GM18511 (cell line): ENCODE measurements around the gene INHBA.

Experiments used
- ATAC-seq: cut with Tn5 transposase; IDR thresholded peaks from one replicate; pipeline ENCODE4 v1.9.1; 2021; ENCODE audit warnings: mild to moderate bottlenecking, moderate library complexity; ENCODE audit not compliant: unreplicated experiment

Gene INHBA

DNA sequence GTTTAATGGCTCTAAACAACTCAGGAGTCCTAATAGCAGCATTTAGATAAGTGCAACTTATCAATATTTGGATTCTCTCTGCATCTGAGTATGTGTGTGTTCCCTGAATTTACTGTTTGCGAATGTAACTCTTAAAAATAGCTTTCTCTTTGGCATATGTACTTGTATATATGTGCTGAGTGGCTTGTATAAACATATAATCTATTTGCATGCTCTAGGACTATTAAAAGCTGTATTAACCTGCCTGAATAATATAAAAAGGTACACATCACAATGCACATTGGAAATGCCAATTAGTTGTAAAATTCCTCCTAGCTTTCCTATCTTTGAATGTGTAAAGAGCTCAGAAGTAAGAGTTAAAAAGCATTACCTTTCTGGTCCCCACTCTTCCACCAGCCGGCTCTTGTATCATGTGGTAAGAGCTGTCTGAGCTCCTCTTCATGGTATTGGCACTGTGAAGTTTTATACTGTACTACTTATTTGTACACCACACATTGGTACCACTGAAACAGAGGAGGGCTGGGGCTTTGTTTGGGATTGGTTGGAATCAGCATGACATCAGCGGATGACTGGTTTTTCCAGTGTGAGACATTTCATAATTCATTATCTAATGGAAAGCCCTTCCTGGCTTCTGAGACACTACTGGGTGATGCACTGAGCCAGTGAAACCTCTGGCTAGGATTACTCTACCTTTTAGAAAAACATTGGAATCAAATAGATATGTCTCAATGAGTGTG is at the start of gene INHBA:
INHBA (minus strand) TSS at position 456 of the 737 bp plus-strand sequence. CDS start 2,716 bp downstream, outside the sequence.
- ATAC-seq = no peak

DNA sequence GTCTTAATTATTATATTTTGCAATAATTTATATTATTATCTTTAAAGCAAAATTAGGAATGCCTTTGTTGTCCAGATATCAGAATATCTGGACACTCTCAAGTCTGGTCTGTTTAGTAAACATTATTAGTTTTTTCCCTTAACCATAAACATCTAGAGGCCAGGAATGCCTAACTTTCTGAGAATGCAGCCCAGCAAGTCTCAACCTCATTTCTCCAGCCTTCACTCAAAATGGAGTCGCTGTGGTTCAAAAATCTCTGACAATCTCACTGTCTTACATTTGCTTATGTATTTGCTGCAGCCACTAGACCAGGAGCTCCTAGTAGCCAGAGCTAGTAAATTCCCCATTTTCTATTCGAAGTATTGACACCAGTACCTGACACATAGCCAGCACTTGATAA is 49.7 kb upstream of the INHBA start:
- no peak for ATAC-seq

GRCh38 chr7:41750661-41751540 is 48.0 kb upstream of the INHBA start:
- no peak for ATAC-seq

GRCh38 chr7:41747961-41748360 is 45.1 kb upstream of the INHBA start:
- ATAC-seq = no peak

- ATAC-seq = no peak
These were observed 42.6 kb upstream of the INHBA start for GRCh38 chr7:41745451-41745850.

DNA sequence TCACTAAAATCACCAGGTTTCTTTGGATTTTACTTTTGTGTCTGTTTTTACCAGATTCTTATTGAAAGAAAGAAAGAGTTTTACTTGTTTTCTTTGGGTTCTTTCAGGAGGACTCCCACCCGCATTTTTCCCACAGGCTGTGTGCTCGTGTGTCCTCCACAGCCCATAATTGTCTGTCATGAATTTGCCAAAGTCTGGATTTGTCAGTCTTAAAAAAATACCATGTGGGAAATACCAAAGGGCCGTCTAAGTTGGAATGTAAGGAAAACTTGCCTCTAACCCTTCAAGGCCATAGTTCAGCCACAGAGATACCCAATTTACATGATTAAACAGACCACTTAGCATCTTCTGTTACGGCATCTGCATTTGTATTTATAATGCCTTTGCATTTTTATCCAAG is 41.3 kb upstream of the INHBA start:
- ATAC-seq = no peak

- no peak for ATAC-seq
These were observed 39.6 kb upstream of the INHBA start for GRCh38 chr7:41742401-41743020.

- ATAC-seq = no peak
These were observed 35.9 kb upstream of the INHBA start for GRCh38 chr7:41738806-41739205.

DNA sequence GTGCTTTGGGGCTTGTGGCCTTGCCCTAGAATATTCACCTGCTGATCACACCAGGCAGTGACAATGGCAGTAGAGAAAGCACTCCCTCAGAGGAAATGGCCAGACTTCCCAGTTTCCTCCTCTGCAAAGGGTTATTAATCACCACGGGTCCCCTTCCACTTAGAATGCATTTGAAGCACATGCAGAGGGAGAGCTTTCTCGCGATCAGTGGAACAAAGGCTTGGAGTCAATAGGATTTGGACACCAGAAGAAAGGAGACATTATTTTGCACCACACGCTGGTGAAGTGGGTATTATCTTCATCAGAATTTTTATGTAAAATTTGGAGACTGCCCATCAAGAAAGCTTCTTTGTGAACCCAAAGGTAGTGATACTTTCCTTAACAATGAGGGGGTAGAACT is 35.4 kb upstream of the INHBA start:
- no peak for ATAC-seq

GRCh38 chr7:41735206-41735605 is 32.3 kb upstream of the INHBA start:
- no peak for ATAC-seq

GRCh38 chr7:41732843-41733306 is 30.0 kb upstream of the INHBA start:
- ATAC-seq = no peak

DNA sequence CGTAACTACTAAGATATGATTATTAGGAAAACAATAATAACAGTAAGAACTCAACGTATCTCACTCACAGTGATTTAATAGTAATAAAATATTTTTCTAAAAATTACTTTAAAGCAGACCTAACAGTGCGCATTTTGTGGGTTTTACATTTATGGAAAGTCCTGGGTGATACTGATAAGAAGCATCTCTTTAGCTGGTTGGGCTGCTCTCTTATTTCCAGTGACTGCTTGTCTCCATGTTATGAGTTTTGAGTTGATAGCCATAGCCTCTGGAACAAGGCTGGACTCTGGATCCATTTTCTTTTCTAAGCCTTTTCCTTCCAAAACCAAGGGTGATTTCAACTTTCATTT is 29.5 kb upstream of the INHBA start:
- peak; percentile 12 for ATAC-seq

DNA sequence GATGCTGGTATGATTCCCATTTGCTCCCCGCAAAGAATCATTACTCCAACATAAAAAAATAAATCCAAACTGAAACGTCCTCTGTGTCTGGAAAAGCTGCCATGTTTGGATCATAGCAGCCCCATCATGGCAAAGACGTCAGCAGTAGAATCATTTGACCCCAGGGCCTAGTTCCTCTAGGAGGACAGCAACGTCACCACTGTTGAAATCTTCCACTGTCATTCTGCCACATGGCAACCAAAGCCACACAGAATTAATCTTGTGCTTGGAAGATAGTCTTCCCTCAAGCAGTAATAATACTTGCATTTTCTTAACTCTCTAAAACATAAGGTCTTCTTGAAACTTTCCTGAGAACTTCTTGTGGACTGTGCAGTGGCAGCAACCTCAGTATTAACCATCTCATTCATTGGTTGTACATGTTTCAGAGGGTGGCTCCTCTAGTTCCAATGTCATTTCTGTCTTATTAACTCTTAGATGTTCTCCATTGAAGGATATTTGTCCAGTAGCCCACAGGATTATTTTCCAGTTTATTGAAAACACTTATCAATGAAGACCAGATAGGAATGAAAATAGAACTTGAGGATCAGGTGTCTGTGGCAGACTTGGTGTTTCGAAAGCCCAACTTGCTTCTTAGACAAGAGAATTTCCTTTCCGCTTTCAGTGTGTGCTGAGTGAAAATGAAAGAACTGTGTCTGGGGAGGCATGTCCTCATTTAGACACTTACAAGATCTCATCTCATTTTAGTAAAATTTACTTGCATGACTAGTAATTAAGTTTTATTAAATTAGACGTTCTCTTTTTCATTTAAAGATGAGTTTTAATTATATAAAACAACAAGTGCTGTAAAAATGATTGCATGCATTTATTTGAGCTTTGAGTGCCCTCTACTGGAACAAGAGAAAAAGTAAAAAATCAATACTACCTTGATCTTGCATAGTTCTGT is 28.9 kb upstream of the INHBA start:
- ATAC-seq = peak; percentile 99

- no peak for ATAC-seq
These were observed 27.8 kb upstream of the INHBA start for GRCh38 chr7:41730668-41731067.

DNA sequence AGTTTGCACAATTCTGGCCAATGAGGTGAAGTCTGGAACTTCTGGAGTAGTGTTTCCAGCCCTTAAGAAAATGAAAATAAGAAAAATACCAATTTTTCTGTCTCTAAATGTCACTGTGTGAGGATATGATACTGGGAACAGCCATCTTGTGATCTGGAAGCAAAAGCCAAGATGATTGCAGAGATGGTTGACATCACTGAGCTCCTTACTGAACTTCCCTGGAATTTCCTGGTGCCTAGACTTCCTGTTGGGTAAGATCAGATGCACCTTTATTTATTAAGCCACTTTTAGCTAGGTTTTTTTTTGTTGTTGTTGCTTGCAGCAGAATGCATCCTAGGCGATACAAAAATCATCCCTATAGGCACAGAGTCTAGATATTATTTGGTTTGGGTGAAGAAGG is 27.3 kb upstream of the INHBA start:
- no peak for ATAC-seq

- ATAC-seq = no peak
These were observed 26.2 kb upstream of the INHBA start for GRCh38 chr7:41729059-41729458.

- no peak for ATAC-seq
These were observed 22.1 kb upstream of the INHBA start for GRCh38 chr7:41725013-41725412.

- no peak for ATAC-seq
These were observed 18.0 kb upstream of the INHBA start for GRCh38 chr7:41720886-41721285.

GRCh38 chr7:41720046-41720445 is 17.2 kb upstream of the INHBA start:
- no peak for ATAC-seq

GRCh38 chr7:41716691-41717090 is 13.8 kb upstream of the INHBA start:
- no peak for ATAC-seq

DNA sequence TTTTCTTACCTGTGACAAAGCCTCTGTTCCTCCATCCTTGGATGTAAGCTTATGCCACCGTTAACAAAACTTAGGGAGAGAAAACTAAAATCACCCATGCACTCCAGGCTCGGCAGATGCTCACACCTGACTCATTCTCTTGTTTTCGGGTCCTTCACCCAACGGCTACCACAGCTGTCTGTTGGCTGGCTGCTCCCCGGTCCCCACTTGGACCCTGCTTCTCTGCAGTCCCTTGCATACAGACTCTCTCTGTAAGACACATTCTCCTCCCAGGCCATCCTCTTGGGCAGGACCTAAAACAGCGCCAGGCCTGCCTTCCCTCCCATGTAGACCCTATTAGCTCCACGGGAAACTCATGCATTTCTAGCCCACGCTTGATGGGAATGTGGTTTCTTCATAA is 12.1 kb upstream of the INHBA start:
- no peak for ATAC-seq
